IPS DF 4.7 (cell line): ENCODE data around the gene TEX13B.
"Not testable (repeated sequence)": the region's sequence is repeated elsewhere in the genome, so short reads cannot be mapped to it uniquely, and the experiment has no call there.

ENCODE experiments used
- DNase-seq: peaks from one replicate; pipeline ENCODE4 v3.0.0-alpha.2; 2013; ENCODE audit warnings: low spot score; ENCODE audit errors: extremely low read depth

TEX13B gene

GRCh38 chrX:107982356-107982755 is at the start of gene TEX13B:
TEX13B (minus strand) TSS chrX:107982370; CDS start chrX:107982127, 243 bp downstream.
- no peak for DNase-seq

- DNase-seq, result no peak
Measured at GRCh38 chrX:108029928-108030711, 48.0 kb upstream of the TEX13B start.

- DNase-seq, result no peak
Measured at GRCh38 chrX:108028854-108029253, 46.7 kb upstream of the TEX13B start.

- no peak for DNase-seq
Measured at GRCh38 chrX:108025954-108026600, 43.9 kb upstream of the TEX13B start.

- no peak for DNase-seq
Measured at GRCh38 chrX:108025376-108025775, 43.2 kb upstream of the TEX13B start.

GRCh38 chrX:108022491-108023089 is 40.4 kb upstream of the TEX13B start:
- no peak for DNase-seq

- DNase-seq, result no peak
Measured at GRCh38 chrX:108020631-108021030, 38.5 kb upstream of the TEX13B start.

- no peak for DNase-seq
Measured at GRCh38 chrX:108019382-108019875, 37.3 kb upstream of the TEX13B start.

- DNase-seq, result no peak
Measured at GRCh38 chrX:108018656-108019381, 36.6 kb upstream of the TEX13B start.

- DNase-seq, result no peak
Measured at GRCh38 chrX:108001218-108001814, 19.1 kb upstream of the TEX13B start.

GRCh38 chrX:108000751-108001150 is 18.6 kb upstream of the TEX13B start:
- no peak for DNase-seq

GRCh38 chrX:107996124-107996523 is 14.0 kb upstream of the TEX13B start:
- DNase-seq, result no peak

- DNase-seq, result no peak
Measured at GRCh38 chrX:107985033-107985432, 2.9 kb upstream of the TEX13B start.

GRCh38 chrX:107979534-107979933 is 2.6 kb downstream of the TEX13B start:
- no peak for DNase-seq

GRCh38 chrX:107978707-107979307 is 3.4 kb downstream of the TEX13B start:
- DNase-seq, result no peak

- no peak for DNase-seq
Measured at GRCh38 chrX:107978071-107978470, 4.1 kb downstream of the TEX13B start.

- DNase-seq, result no peak
Measured at GRCh38 chrX:107971636-107972035, 10.5 kb downstream of the TEX13B start.

GRCh38 chrX:107970073-107970472 is 12.1 kb downstream of the TEX13B start:
- no peak for DNase-seq

- DNase-seq, result no peak
Measured at GRCh38 chrX:107968623-107969022, 13.5 kb downstream of the TEX13B start.

GRCh38 chrX:107955337-107955736 is 26.8 kb downstream of the TEX13B start:
- DNase-seq, result not testable (repeated sequence)

GRCh38 chrX:107940095-107940494 is 42.1 kb downstream of the TEX13B start:
- DNase-seq, result no peak
